Adrenal gland (tissue), 5 donors: ENCODE data around the gene CORO1A.
"Not testable (repeated sequence)": the region's sequence is repeated elsewhere in the genome, so short reads cannot be mapped to it uniquely, and the experiment has no call there.

Experiments used
- CTCF ChIP-seq, 6 experiments: fragments of 450-650 bp in 4 of 6; fragments of 200-600 bp in 2 of 6; sonication (generic) in 1 of 6; IDR thresholded peaks; 1 replicate in 5 of 6; 2 replicates in 1 of 6; pipeline versions ENCODE4 v1.5.1 to v1.8.0; 2016 to 2021; ENCODE audit warnings: antibody characterized with exemption in 6 of 6, mild to moderate bottlenecking in 2 of 6, moderate library complexity in 1 of 6
- POLR2A ChIP-seq, 2 donors: fragments of 450-650 bp; IDR thresholded peaks; one replicate each; pipeline ENCODE4 v1.6.1; 2017; ENCODE audit warnings: antibody characterized with exemption in 2 of 2, mild to moderate bottlenecking in 2 of 2, moderate library complexity in 1 of 2
- donor health status: DM: no; HTN: no; CAD: no.

GRCh38 chr16:30207063-30207704, 23.8 kb downstream of the CORO1A start:
- not testable (repeated sequence) for TF ChIP-seq POLR2A, CTCF (IDR thresholded peaks at IDR 0.05)
